Thoracic aorta (tissue), 2 donors: ENCODE data around the gene LRPAP1. TPM values are rescaled to one million over a fixed set of nuclear protein-coding genes. Genes with fewer than 3 reads are reported as not detected.

Experiments used
- ATAC-seq: fragments of 150-250 bp; one replicate; pipeline ENCODE4 v1.8.0; 2017; ENCODE audit warnings: low read depth; ENCODE audit not compliant: insufficient number of reproducible peaks, low FRiP score
- DNase-seq: peaks from one replicate; pipeline ENCODE4 v3.0.0-alpha.2; 2020; ENCODE audit warnings: low spot score
- H3K27ac ChIP-seq, 2 donors: fragments of 200-600 bp; sonication (generic); 1 replicate in 1 of 2; 2 replicates in 1 of 2; pipeline ENCODE4 v1.5.1; 2016; ENCODE audit warnings: mild to moderate bottlenecking in 2 of 2, moderate library complexity in 2 of 2
- H3K27me3 ChIP-seq: fragments of 200-600 bp; sonication (generic); replicated peaks from 2 replicates; pipeline ENCODE4 v1.6.0; 2016; ENCODE audit warnings: mild to moderate bottlenecking; ENCODE audit not compliant: insufficient read depth
- H3K36me3 ChIP-seq: fragments of 200-600 bp; sonication (generic); one replicate; pipeline ENCODE4 v1.5.1; 2016
- H3K4me1 ChIP-seq, 2 donors: fragments of 200-600 bp; sonication (generic); 1 replicate in 1 of 2; 2 replicates in 1 of 2; pipeline versions ENCODE4 v1.5.1 to v1.6.0; 2016; ENCODE audit warnings: low read depth in 2 of 2, mild to moderate bottlenecking in 1 of 2; ENCODE audit not compliant: control insufficient read depth in 1 of 2
- H3K4me3 ChIP-seq: fragments of 200-600 bp; sonication (generic); 2 replicates; pipeline ENCODE4 v1.5.1; 2016; ENCODE audit warnings: mild to moderate bottlenecking
- H3K9me3 ChIP-seq: fragments of 200-600 bp; sonication (generic); 2 replicates; pipeline ENCODE4 v1.5.1; 2016
- total RNA-seq, 2 donors: library from RNA; depleted of rRNA; stranded (reverse); fragments of >200 nt; gene quantifications; one replicate each; pipeline versions ENCODE4 v1.1.0 to v1.2.3, GENCODE V29; 2016
- TF ChIP-seq, protein P1 (sequence below): fragments of 200-600 bp; sonication (generic); IDR thresholded peaks from one replicate; pipeline ENCODE4 v1.5.1; 2019; ENCODE audit warnings: antibody characterized with exemption

LRPAP1 gene
- total RNA-seq, 2 donors from 2014 or later, result 155 to 263 TPM

DNA sequence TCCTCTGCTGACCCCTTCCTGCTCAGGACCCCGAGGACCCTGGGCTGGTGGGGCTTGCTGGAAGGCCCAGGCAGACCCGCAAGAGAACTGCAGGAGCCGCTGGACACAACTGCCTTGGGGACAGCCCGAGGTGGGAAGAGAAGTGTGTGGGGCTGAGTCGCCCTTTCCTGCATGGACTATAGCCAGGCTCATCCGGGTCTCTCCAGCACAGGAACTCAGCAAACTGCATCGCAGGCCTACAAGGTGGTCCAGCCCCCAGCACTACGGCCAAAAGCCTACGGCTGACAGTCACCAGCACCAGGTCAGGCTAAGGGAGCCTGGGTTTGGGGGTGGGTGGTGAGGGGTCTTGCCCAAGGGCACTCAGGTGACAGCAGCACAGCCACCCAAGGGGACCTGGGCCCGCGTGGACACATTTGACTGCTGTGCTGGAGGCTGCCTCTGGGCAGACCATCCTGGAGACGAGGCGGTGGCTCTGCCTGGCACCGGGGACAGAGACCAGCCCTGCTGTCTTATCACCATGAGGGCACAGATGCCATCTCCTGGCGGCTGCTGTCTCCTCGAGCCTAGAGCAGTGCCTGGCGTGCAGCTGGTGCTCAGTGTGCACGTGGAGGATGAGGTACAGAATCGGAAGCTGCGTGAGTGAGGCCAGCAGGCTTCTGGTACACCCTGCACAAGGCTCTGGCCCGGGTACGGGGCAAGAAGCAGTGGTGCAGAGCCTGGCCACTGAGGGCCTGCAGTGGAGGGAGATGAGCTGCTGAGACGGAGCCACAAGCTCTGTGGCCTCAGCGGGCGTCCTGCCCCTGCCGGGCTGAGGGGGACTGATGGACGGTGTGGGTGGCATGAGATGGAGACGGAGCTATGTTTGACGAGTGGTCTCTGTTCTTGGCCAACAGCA is 15.1 kb downstream of the LRPAP1 start:
- DNase-seq (no peak), ATAC-seq (no peak)
- H3K4me1 ChIP-seq, result no peaks in the 10 kb centered on the region
- TF ChIP-seq, protein P1, sequence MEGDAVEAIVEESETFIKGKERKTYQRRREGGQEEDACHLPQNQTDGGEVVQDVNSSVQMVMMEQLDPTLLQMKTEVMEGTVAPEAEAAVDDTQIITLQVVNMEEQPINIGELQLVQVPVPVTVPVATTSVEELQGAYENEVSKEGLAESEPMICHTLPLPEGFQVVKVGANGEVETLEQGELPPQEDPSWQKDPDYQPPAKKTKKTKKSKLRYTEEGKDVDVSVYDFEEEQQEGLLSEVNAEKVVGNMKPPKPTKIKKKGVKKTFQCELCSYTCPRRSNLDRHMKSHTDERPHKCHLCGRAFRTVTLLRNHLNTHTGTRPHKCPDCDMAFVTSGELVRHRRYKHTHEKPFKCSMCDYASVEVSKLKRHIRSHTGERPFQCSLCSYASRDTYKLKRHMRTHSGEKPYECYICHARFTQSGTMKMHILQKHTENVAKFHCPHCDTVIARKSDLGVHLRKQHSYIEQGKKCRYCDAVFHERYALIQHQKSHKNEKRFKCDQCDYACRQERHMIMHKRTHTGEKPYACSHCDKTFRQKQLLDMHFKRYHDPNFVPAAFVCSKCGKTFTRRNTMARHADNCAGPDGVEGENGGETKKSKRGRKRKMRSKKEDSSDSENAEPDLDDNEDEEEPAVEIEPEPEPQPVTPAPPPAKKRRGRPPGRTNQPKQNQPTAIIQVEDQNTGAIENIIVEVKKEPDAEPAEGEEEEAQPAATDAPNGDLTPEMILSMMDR, result no peak
- H3K9me3 ChIP-seq, result no peaks in the 10 kb centered on the region
- H3K27me3 ChIP-seq, result no peaks in the 10 kb centered on the region
- H3K36me3 ChIP-seq, result peaks cover 83% of the 10 kb centered on the region
- H3K27ac ChIP-seq, result no peak overlapping the region
- H3K4me3 ChIP-seq, result no peak overlapping the region

DNA sequence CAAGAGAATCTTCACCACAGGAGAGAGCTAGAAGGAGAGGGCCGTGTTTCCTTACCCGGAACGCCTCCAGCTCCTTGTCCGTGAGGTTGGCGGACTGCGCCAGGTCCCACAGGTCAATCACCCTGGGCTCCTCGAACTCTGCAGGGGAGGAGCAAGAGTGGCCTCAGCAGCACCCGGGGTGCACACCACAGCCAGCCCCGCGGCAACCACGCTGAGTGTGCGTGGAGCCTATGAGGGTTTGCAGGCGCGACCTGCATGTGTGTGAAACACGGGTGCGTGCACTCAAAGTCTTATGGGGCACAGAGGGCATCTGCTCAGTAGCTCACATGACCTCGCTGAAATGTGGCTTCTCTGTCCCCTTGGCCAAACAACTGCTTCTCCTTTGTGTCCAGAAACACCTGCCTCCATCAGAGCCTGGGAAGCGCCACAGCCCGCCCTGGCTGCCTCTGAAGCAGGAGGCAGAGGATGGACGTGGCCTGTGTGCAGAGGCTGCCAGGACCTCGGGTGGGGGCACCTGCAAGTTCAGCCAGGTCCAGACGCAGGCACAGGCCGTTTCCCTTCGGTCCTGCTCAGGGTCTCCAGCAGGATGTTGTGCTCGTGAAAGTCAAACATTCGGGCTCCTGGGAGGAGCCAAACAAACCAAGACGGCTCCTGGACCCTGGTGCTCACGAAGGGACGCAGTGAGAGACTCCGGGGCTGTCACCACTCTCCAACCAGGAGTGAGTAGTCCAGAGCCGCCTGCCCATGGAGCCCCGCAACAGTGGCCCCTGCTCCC is 16.0 kb downstream of the LRPAP1 start:
- no peak for ATAC-seq
- H3K27ac ChIP-seq, result no peak overlapping the region
- no peaks in the 10 kb centered on the region for H3K9me3 ChIP-seq
- H3K27me3 ChIP-seq, result no peaks in the 10 kb centered on the region
- DNase-seq, result no peak
- TF ChIP-seq, protein P1, result no peak
- H3K4me1 ChIP-seq, result no peaks in the 10 kb centered on the region
- peaks cover 80% of the 10 kb centered on the region for H3K36me3 ChIP-seq
- no peak overlapping the region for H3K4me3 ChIP-seq

DNA sequence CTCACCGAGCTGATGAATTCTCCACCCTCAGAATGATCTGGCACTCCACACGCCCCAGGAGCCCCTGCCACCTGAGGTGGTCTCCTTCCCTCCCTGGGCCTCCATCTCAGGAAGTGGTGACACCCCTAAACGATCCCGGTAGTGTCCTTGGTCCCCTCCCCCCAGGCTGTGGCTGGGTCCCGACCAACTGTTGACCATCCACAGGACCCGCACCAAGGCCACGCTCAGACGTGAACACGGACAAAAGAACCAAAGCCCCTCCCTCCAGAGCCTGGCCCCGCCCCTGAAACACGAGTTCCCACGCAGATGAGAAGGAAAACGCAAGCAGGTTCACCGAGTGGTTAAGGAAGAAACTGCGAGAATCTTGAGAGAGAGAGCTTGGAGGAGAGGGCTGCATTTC is 16.6 kb downstream of the LRPAP1 start:
- ATAC-seq (no peak), DNase-seq (no peak)
- Histone ChIP-seq H3K27me3 (no peaks in the 10 kb centered on the region), H3K4me3 (no peak overlapping the region), H3K27ac (no peak overlapping the region), H3K9me3 (no peaks in the 10 kb centered on the region), H3K36me3 (peaks cover 80% of the 10 kb centered on the region), H3K4me1 (no peaks in the 10 kb centered on the region)
- TF ChIP-seq, protein P1, result no peak

DNA sequence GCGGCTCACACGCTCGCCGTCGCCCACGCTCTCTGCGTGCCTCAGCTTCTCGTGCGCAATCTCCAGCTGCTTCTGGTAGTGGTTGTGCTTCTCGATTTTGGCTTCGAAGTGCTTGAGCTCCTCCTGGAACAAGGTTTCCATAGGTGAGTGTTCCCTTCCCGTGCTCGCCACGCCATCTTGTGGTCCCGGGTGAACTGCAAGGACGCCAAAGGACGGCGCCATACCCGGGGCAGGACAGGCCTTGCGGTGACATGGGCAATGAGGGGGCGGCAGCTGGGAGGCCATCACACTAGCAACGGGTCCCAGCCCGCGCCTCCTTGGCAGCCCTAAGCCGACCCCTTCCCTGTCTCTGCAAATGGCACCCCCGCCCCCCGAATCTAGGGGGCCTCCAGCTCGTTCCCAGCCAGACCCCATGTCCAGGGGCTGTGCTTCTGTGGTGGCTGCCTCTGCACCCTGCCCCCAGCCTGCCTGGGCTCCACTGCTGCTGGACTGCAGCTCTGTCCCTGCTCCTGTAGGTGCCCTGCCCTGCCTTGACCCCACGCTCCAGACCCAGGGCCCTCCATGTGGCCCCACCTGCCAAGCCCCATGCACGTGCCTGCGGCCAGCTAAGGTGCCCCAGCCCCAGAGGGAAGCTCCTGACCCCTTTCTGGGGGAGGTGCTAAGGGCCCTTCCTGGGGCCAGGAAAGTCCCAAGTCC is 17.3 kb downstream of the LRPAP1 start:
- TF ChIP-seq, protein P1, result no peak

More for the DNA sequence above, 17.3 kb downstream of the LRPAP1 start:
- H3K27me3 ChIP-seq, result no peaks in the 10 kb centered on the region
- no peak overlapping the region for H3K27ac ChIP-seq
- H3K4me1 ChIP-seq, result no peaks in the 10 kb centered on the region
- DNase-seq (no peak), ATAC-seq (no peak)
- H3K4me3 ChIP-seq, result no peak overlapping the region
- peaks cover 81% of the 10 kb centered on the region for H3K36me3 ChIP-seq
- H3K9me3 ChIP-seq, result no peaks in the 10 kb centered on the region
